ENCODE results near the gene SLIT3. TPM values are rescaled to one million over a fixed set of nuclear protein-coding genes. Genes with fewer than 3 reads are reported as not detected.

Gene SLIT3
- total RNA-seq, 2 experiments from 2014 or later = 0.30 to 0.43 TPM

DNA sequence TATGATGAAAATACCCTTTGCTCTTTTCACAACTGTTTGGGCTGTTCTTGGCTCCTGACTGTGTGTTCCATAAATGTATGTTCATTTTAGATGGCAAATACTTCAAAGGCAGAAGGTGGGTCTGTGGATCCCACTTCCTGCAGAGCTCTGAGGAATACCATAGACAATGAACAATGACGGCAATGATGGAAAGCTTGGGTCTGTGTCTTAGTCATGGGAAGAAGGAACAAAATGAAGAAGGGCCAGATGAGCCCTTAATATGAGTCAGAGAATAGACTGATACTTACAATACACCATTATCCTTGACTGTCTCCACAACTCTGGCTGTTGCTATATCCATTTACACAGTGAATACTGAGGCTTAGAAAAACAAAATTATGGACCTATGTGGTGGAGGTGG is 126.0 kb downstream of the SLIT3 start:
- CTCF ChIA-PET = no interaction called here
- no peak for DNase-seq
- H3K4me1 Mint-ChIP-seq (ENCODE audit: low read depth) = no peaks in the 10 kb centered on the region
- no peak overlapping the region for H3K27ac Mint-ChIP-seq
- no peak overlapping the region for H3K4me3 Mint-ChIP-seq
- no peaks in the 10 kb centered on the region for H3K36me3 Mint-ChIP-seq (ENCODE audit: low read depth)
- no peaks in the 10 kb centered on the region for H3K9me3 Mint-ChIP-seq
- H3K27me3 Mint-ChIP-seq (ENCODE audit: low read depth) = no peaks in the 10 kb centered on the region
- intact Hi-C loops (cut with micrococcal nuclease) = no loop called here

DNA sequence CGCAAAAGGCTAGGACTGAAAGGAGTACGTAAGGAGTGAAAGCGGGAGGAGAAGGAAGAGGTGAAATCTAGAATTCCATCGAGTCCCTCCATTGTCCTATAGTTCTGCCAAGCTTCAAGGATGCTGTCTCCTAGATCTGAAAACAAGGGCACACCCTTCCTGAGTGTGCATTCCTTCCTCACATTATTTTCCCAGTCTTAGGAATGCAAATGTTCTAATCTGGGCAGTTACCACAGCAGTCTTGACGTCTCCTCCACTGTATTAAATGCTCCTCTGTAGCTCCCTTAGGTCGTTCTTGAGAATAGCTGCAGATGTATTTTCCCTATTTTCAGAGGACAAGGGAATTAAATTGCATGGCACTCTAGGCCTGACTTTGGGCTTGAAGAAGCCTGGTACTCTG is 127.6 kb downstream of the SLIT3 start:
- DNase-seq = no peak
- no peaks in the 10 kb centered on the region for H3K27me3 Mint-ChIP-seq (ENCODE audit: low read depth)
- no peaks in the 10 kb centered on the region for H3K36me3 Mint-ChIP-seq (ENCODE audit: low read depth)
- CTCF ChIA-PET = no interaction called here
- no peak overlapping the region for H3K4me3 Mint-ChIP-seq
- intact Hi-C loops (cut with micrococcal nuclease) = no loop called here
- H3K9me3 Mint-ChIP-seq = no peaks in the 10 kb centered on the region
- no peaks in the 10 kb centered on the region for H3K4me1 Mint-ChIP-seq (ENCODE audit: low read depth)
- H3K27ac Mint-ChIP-seq = no peak overlapping the region

DNA sequence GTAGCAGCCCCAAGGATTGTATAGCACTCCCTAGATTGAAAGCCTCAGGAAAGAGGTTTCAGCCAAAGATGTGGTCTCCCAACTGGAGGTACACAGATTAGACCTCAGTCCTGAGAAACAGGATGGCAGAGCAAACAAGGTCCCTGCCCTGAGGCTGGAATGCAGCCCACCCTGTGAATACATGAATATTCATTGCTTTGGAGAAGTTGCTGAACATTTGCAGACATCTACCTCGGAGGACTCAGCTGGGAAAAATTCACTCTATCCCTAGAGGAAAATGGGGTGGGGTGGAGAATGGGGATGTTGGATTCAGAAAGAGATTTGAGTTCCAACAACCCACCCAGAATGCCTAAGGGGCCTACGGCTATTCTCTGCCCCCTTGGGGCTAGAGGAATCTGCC is 129.4 kb downstream of the SLIT3 start:
- Mint-ChIP-seq H3K9me3 (no peaks in the 10 kb centered on the region), H3K27me3 (ENCODE audit: low read depth) (peaks cover 4% of the 10 kb centered on the region), H3K4me1 (ENCODE audit: low read depth) (no peaks in the 10 kb centered on the region), H3K4me3 (no peak overlapping the region), H3K27ac (no peak overlapping the region), H3K36me3 (ENCODE audit: low read depth) (no peaks in the 10 kb centered on the region)
- CTCF ChIA-PET = no interaction called here
- intact Hi-C loops (cut with micrococcal nuclease) = no loop called here
- no peak for DNase-seq

DNA sequence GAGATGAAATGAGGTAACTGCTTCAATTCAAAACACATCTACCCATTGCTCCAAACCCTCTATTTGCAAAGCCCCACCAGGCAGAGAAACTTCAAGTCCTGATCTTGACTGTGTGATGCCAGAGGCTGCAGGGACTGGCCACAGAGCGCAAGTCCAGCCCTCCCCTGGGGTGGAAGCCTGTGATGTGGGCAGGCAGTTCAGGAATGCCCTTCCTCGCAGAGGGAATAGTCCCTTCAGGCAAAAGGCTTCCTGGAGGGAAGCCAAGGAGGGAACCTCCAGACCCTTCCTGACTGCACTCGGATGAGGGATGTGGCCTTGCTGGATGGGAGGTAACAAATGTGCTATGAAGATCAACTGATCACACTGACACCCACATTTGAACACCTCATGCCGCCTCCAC is 131.2 kb downstream of the SLIT3 start:
- Mint-ChIP-seq H3K36me3 (ENCODE audit: low read depth) (no peaks in the 10 kb centered on the region), H3K4me3 (no peak overlapping the region), H3K27ac (no peak overlapping the region), H3K9me3 (no peaks in the 10 kb centered on the region), H3K4me1 (ENCODE audit: low read depth) (no peaks in the 10 kb centered on the region), H3K27me3 (ENCODE audit: low read depth) (peaks cover 4% of the 10 kb centered on the region)
- no peak for DNase-seq
- intact Hi-C loops (cut with micrococcal nuclease) = no loop called here
- CTCF ChIA-PET = no interaction called here

DNA sequence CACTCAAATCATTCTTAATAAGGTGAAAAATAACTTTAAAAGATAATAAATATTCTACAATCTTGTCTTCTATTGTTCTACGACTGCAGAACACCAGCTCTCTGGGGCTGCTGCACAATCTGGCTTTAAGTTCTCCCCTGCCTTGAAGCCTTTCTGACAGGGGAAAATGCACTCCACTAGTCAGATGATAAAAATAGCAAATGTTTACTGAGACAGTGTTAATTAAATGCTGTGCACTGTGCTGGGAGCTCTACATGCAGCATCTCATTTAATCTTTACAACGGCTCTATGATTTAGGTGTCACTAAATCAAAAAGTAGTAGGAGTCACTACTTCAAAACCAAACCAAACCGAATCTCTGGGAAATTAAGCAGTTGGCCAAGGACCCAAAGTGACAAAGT is 132.7 kb downstream of the SLIT3 start:
- intact Hi-C loops (cut with micrococcal nuclease) = no loop called here
- CTCF ChIA-PET = no interaction called here
- Mint-ChIP-seq H3K4me3 (no peak overlapping the region), H3K4me1 (ENCODE audit: low read depth) (no peaks in the 10 kb centered on the region), H3K9me3 (no peaks in the 10 kb centered on the region), H3K27me3 (ENCODE audit: low read depth) (peaks cover 4% of the 10 kb centered on the region), H3K36me3 (ENCODE audit: low read depth) (no peaks in the 10 kb centered on the region), H3K27ac (no peak overlapping the region)
- DNase-seq = no peak

DNA sequence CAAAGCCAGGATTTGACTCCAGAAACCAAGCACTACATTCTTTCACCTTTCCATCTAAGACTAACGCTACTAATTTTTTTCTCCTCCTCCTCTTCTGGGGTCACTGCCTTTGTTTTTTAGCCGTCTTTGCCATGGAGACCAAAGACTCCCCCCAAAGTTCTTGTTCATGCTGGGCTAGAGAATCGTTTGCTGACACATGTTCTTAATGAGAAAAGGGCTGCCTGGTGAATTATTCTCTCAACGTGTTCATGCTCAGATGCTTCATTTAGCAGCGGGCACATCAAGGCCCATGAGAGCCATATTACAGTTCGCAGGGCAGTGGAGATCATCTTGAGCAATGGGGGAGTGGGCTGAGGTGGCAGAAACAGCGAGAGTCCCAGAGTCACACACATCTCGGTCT is 134.9 kb downstream of the SLIT3 start:
- Mint-ChIP-seq H3K36me3 (ENCODE audit: low read depth) (no peaks in the 10 kb centered on the region), H3K27ac (no peak overlapping the region), H3K27me3 (ENCODE audit: low read depth) (peaks cover 4% of the 10 kb centered on the region), H3K4me3 (no peak overlapping the region), H3K9me3 (no peaks in the 10 kb centered on the region), H3K4me1 (ENCODE audit: low read depth) (no peaks in the 10 kb centered on the region)
- CTCF ChIA-PET = no interaction called here
- no peak for DNase-seq
- intact Hi-C loops (cut with micrococcal nuclease) = no loop called here

DNA sequence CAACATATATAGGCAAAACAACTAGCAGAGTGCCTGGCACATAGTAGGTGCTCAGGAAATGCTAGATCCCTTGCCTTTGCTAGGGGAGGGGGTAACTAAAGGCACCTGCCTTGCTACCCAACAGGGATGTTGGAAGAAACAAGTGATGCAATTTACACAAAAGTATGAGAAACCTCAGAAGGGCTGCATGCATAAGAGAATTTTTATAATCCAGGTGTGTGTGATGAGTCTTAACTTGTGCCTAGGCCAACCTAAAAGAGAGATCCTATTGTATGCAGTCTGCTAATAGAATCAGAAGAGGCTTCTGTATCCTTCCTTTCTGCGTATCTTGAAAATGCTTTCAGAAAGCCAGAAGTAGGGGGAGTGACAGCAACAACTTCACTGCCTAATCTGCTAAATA is 135.9 kb downstream of the SLIT3 start:
- no peak overlapping the region for H3K27ac Mint-ChIP-seq
- CTCF ChIA-PET = no interaction called here
- H3K36me3 Mint-ChIP-seq (ENCODE audit: low read depth) = no peaks in the 10 kb centered on the region
- H3K9me3 Mint-ChIP-seq = no peaks in the 10 kb centered on the region
- no peak for DNase-seq
- no peaks in the 10 kb centered on the region for H3K4me1 Mint-ChIP-seq (ENCODE audit: low read depth)
- H3K4me3 Mint-ChIP-seq = no peak overlapping the region
- intact Hi-C loops (cut with micrococcal nuclease) = no loop called here
- peaks cover 4% of the 10 kb centered on the region for H3K27me3 Mint-ChIP-seq (ENCODE audit: low read depth)

DNA sequence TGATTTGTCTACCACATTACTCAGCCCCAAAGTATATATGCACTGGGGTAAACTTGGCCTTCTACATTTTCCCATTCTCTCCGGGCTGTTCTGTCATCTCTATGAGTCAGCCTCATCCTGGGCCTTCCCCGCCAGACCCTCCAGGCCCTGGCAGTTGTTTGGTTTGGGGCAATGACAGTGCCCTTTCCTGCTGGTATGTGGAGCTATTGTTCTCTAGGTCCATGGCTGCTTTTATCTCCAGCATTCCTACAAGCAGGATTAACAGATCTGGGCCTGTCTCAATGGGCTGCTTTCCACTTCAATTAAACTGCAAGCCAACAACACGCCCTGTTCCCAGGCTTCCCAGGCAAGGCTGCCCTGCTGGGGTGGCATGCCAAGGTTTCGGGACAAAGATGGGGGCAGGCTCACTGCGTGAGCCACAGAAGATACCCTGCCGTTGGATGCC is 136.4 kb downstream of the SLIT3 start:
- no peaks in the 10 kb centered on the region for H3K36me3 Mint-ChIP-seq (ENCODE audit: low read depth)

DNA sequence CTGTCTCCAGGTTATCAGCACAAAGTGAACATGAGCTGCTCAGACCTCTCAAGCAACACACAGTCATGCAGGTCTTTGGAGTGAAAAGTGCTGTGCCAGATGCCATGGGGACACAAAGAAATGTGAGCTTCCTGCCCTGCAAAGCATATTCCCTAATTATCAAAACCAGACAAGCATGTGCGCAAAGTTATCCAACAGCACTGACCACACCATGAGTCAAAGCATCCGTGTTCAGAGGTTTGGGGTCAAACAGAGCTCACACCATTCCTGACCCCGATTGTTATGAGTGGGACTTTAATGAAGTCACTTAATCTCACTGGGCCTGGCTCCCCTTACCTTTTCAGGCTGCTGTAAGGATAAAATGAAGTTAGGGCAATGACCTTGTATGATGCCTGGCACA is 138.5 kb downstream of the SLIT3 start:
- intact Hi-C loops (cut with micrococcal nuclease) = no loop called here
- Mint-ChIP-seq H3K27me3 (ENCODE audit: low read depth) (no peaks in the 10 kb centered on the region), H3K36me3 (ENCODE audit: low read depth) (no peaks in the 10 kb centered on the region), H3K4me3 (no peak overlapping the region), H3K4me1 (ENCODE audit: low read depth) (no peaks in the 10 kb centered on the region), H3K27ac (no peak overlapping the region), H3K9me3 (peaks cover 14% of the 10 kb centered on the region)
- CTCF ChIA-PET = no interaction called here
- no peak for DNase-seq

More for the DNA sequence above, 136.4 kb downstream of the SLIT3 start:
- no peaks in the 10 kb centered on the region for H3K4me1 Mint-ChIP-seq (ENCODE audit: low read depth)
- no peak for DNase-seq
- no peak overlapping the region for H3K4me3 Mint-ChIP-seq
- no peak overlapping the region for H3K27ac Mint-ChIP-seq
- H3K9me3 Mint-ChIP-seq = peaks cover 3% of the 10 kb centered on the region
- CTCF ChIA-PET = no interaction called here
- H3K27me3 Mint-ChIP-seq (ENCODE audit: low read depth) = peaks cover 4% of the 10 kb centered on the region
- intact Hi-C loops (cut with micrococcal nuclease) = no loop called here

DNA sequence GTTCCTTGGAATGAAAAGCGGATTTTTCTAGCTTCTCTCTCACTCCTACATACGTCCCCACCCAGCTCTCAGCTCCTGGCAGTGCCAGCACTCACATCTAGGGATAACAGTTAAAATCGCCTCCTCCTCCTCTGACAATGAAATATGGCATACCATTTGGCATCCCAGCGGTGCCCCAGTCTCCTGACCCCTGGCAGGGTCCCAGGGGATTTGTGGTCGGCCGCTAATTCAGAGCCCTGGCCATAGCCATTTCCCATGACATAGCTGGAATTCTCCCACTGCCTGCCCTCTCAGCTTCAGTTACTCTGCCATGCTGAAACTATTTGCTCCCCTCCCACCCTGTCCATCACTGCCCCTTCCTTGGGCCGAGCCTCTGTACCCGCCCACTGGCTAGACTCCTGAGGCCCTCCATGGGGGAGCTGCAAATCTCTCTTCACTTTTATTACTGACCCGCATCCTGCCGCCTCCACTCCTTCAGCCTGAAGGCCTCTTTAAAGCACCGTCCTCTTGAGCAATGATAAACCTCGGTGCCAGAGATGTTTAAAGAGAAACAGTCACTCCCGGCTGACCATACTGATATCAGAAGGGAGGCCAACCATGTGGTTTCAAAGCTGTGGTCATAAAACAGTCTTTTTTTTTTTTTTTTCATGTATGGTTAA is 139.8 kb downstream of the SLIT3 start:
- CTCF ChIA-PET = no interaction called here
- Mint-ChIP-seq H3K36me3 (ENCODE audit: low read depth) (no peaks in the 10 kb centered on the region), H3K9me3 (peaks cover 18% of the 10 kb centered on the region), H3K4me1 (ENCODE audit: low read depth) (no peaks in the 10 kb centered on the region), H3K27ac (no peak overlapping the region), H3K27me3 (ENCODE audit: low read depth) (no peaks in the 10 kb centered on the region), H3K4me3 (no peak overlapping the region)
- no peak for DNase-seq
- intact Hi-C loops (cut with micrococcal nuclease) = no loop called here

DNA sequence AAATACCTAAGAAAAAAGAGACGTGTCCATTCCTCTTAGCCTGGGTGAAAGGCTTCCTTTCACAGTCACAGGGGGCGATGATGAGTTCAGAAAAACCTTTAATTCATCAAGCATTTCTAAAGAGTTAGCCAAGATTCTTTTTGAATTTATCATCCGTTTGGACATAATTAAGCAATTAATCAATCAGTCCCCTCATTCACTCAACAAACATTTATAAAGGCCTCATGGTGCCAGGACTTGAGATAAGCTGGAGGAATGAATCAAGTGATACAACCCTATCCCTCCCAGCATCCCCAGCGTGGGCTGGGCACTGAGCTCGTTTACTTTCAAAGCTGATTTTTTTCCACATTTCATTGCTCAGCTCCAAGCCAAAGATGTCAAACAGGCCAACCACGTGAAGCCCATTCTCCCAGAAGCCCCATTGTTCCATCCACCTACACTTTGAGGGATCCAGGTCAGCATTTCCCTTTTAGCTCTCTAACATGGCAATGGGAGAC is 140.5 kb downstream of the SLIT3 start:
- H3K9me3 Mint-ChIP-seq = peaks cover 18% of the 10 kb centered on the region
- H3K4me1 Mint-ChIP-seq (ENCODE audit: low read depth) = no peaks in the 10 kb centered on the region
- CTCF ChIA-PET = no interaction called here
- H3K27ac Mint-ChIP-seq = no peak overlapping the region
- no peak overlapping the region for H3K4me3 Mint-ChIP-seq
- no peaks in the 10 kb centered on the region for H3K27me3 Mint-ChIP-seq (ENCODE audit: low read depth)
- intact Hi-C loops (cut with micrococcal nuclease) = no loop called here
- DNase-seq = no peak
- no peaks in the 10 kb centered on the region for H3K36me3 Mint-ChIP-seq (ENCODE audit: low read depth)

DNA sequence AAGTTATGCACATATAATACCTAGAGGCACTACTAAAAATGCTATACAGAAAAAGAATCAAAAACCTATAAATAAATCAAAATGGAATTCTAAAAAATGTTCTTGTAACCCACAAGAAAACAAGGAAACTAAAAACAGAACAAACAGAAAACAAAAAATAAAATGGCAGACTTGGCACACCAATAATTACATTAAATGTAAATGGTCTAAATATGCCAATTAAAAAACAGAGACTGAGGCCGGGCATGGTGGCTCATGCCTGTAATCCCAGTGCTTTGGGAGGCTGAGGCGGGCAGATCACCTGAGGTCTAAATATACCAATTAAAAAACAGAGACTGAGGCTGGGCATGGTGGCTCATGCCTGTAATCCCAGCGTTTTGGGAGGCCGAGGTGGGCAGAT is 142.2 kb downstream of the SLIT3 start:
- Mint-ChIP-seq H3K4me1 (ENCODE audit: low read depth) (no peaks in the 10 kb centered on the region), H3K36me3 (ENCODE audit: low read depth) (no peaks in the 10 kb centered on the region), H3K27me3 (ENCODE audit: low read depth) (no peaks in the 10 kb centered on the region), H3K9me3 (peaks cover 18% of the 10 kb centered on the region), H3K4me3 (no peak overlapping the region), H3K27ac (no peak overlapping the region)
- CTCF ChIA-PET = no interaction called here
- no peak for DNase-seq
- intact Hi-C loops (cut with micrococcal nuclease) = no loop called here

DNA sequence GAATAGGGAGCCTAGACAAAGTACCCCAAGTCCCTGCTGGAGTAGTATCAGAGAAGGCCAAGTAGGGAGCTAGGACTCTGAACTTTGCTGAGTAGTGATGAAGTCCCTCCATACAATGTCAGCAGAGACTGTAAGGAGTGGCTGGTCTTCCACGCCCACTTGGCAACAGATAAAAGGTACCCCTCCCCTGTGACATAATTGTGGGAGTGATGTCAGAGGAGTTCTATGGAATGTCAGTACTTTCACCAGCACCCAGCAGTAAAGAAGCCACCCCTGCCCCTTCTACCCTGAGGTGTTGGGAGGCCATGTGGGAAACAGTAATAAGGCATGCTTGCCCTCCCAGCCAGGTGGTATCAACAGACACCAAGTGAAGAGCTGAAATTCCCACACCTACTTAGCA is 143.9 kb downstream of the SLIT3 start:
- intact Hi-C loops (cut with micrococcal nuclease) = no loop called here
- no peak overlapping the region for H3K4me3 Mint-ChIP-seq
- DNase-seq = no peak
- CTCF ChIA-PET = no interaction called here
- H3K9me3 Mint-ChIP-seq = peaks cover 18% of the 10 kb centered on the region
- H3K27me3 Mint-ChIP-seq (ENCODE audit: low read depth) = no peaks in the 10 kb centered on the region
- H3K4me1 Mint-ChIP-seq (ENCODE audit: low read depth) = no peaks in the 10 kb centered on the region
- no peak overlapping the region for H3K27ac Mint-ChIP-seq
- H3K36me3 Mint-ChIP-seq (ENCODE audit: low read depth) = no peaks in the 10 kb centered on the region

Data from activated naive CD4-positive, alpha-beta T cell treated with anti-CD3 and anti-CD28 coated beads for 36 hours (primary cell).